Muscle layer of duodenum (tissue), 2 donors: ENCODE data around the gene ATP7A.

ENCODE experiments used
- H3K27ac ChIP-seq: one replicate; pipeline ENCODE4 v1.7.0; 2013; ENCODE audit warnings: mild to moderate bottlenecking, low read length
- H3K27me3 ChIP-seq: one replicate; pipeline ENCODE4 v1.7.0; 2013; ENCODE audit warnings: low read depth, mild to moderate bottlenecking, control low read depth, low read length
- H3K36me3 ChIP-seq, 2 donors: one replicate each; pipeline ENCODE4 v1.7.0; 2013; ENCODE audit warnings: low read length in 2 of 2, control low read depth in 1 of 2, mild to moderate bottlenecking in 1 of 2; ENCODE audit not compliant: insufficient read depth in 2 of 2, control insufficient read depth in 1 of 2
- H3K4me1 ChIP-seq, 2 donors: one replicate each; pipeline ENCODE4 v1.7.0; 2013; ENCODE audit warnings: low read length in 2 of 2, mild to moderate bottlenecking in 2 of 2, control low read depth in 1 of 2, moderate library complexity in 1 of 2; ENCODE audit not compliant: insufficient read depth in 2 of 2, control insufficient read depth in 1 of 2
- H3K4me3 ChIP-seq, 2 donors: one replicate each; pipeline ENCODE4 v1.7.0; 2013; ENCODE audit warnings: low read length in 2 of 2, low read depth in 1 of 2, mild to moderate bottlenecking in 1 of 2
- H3K9me3 ChIP-seq, 2 donors: one replicate each; pipeline ENCODE4 v1.7.0; 2013; ENCODE audit warnings: low read length in 2 of 2, control low read depth in 1 of 2, mild to moderate bottlenecking in 1 of 2; ENCODE audit not compliant: control insufficient read depth in 1 of 2
- donor health status: healthy.

Gene ATP7A

DNA sequence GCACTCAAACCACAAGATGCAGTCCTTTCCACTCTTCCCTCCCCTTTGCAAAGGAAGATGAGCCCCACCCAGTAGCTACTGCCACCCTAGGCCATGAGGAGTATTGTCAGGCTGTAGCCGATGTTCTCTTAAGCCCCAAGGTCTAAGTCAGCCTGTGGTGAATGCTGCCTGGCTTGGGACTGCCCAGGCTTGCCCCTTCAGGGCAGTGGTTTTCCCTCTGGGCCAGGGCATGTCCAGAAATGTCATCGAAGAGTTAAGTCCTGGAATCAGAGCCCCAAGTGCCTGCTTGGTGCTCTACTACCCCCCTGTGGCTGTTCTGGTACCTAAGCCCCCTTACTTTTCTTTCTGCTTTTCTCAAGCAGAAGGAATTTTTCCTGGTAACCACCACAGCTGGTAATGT is 181.8 kb downstream of the ATP7A start:
- Histone ChIP-seq H3K4me1 (no peaks in the 10 kb centered on the region), H3K36me3 (no peaks in the 10 kb centered on the region), H3K4me3 (no peak overlapping the region), H3K9me3 (no peaks in the 10 kb centered on the region), H3K27me3 (no peaks in the 10 kb centered on the region), H3K27ac (no peak overlapping the region)

- H3K27me3 ChIP-seq, result no peaks in the 10 kb centered on the region
- H3K27ac ChIP-seq, result no peak overlapping the region
- no peaks in the 10 kb centered on the region for H3K36me3 ChIP-seq
- no peaks in the 10 kb centered on the region for H3K4me1 ChIP-seq
- no peaks in the 10 kb centered on the region for H3K9me3 ChIP-seq
- H3K4me3 ChIP-seq, result no peak overlapping the region
Observed at GRCh38 chrX:78098108-78098507, 187.6 kb downstream of the ATP7A start.
